Activated CD4-positive, alpha-beta T cell treated with anti-CD3 and anti-CD28 coated beads for 36 hours (primary cell): Measurements from ENCODE around the gene TDO2. TPM values are rescaled to one million over a fixed set of nuclear protein-coding genes. Genes with fewer than 3 reads are reported as not detected.

Experiments used
- ATAC-seq: fragments of 200-7000 bp; cut with Tn5 transposase; one replicate; pipeline ENCODE4 v1.10.0; 2021; ENCODE audit warnings: mild to moderate bottlenecking, moderate library complexity
- CTCF ChIA-PET: fragments of 350-600 bp; sonication (Branson Sonifier 250); formaldehyde crosslinking; loops from one replicate; lab custom pipeline; 2021; ENCODE audit warnings: antibody characterized with exemption; lab: Charles Lee
- POLR2A ChIA-PET: fragments of 350-600 bp; sonication (Branson Sonifier 250); formaldehyde crosslinking; loops from one replicate; lab custom pipeline; 2021; ENCODE audit warnings: antibody characterized with exemption, inconsistent platforms; lab: Charles Lee
- DNase-seq: peaks from one replicate; pipeline ENCODE4 v3.0.0-alpha.2; 2020
- H3K27ac Mint-ChIP-seq: one replicate; pipeline ENCODE4 v1.8.0; 2021; ENCODE audit warnings: mixed read lengths
- H3K27me3 Mint-ChIP-seq: one replicate; pipeline ENCODE4 v1.8.0; 2021; ENCODE audit warnings: mixed read lengths
- H3K36me3 Mint-ChIP-seq: one replicate; pipeline ENCODE4 v1.8.0; 2021; ENCODE audit warnings: low read depth, mixed read lengths
- H3K4me1 Mint-ChIP-seq: one replicate; pipeline ENCODE4 v1.8.0; 2021; ENCODE audit warnings: mixed read lengths
- H3K4me3 Mint-ChIP-seq: one replicate; pipeline ENCODE4 v1.8.0; 2021; ENCODE audit warnings: mild to moderate bottlenecking, moderate library complexity, mixed read lengths
- H3K9me3 Mint-ChIP-seq: one replicate; pipeline ENCODE4 v1.8.0; 2021; ENCODE audit warnings: low read depth, mixed read lengths
- intact Hi-C, 2 experiments: fragments of 100-400 bp; cut with DNase I in 1 of 2; cut with micrococcal nuclease in 1 of 2; formaldehyde crosslinking; loops; one replicate each; pipeline versions ENCODE4 v1.14.2 to v1.15.1; 2022 to 2024; cut with DNase I, micrococcal nuclease
- total RNA-seq, 2 experiments: library from RNA; stranded (reverse); gene quantifications; one replicate each; pipeline ENCODE4 v1.2.3, GENCODE V29; 2021

Gene TDO2
- total RNA-seq, 2 experiments from 2014 or later: not detected

DNA sequence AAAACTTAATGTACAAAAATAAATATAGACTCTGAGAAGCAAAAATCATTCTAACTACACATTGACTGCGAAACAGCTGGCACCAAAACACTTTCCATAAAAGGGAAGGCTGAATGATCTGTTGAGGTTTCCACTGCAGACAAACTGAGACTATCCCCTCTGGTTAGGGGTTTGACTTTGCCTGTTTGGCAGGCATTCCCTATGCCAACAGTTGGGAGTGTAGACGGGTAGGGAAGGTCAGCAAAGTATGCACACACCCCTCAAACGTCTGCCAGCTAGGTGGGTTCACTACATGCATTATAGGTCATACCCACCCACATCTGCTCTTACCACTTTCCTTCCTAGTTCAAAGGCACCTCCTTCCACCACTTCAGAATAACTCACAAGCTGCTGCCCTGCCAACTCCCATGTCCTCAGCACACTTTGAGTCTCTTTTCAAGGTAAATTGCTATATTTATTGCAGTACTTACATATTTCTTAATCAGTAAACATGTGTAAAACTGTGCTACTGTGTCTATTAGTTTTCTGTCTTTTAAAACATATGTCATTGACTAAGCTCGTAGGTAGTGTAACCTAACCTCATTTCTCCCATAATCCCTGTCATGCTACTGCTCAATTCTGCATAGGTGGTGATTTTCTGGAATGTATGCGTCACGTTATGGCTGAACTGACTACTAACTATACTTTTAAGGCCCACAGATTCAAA, 37.7 kb downstream of the TDO2 start:
- ATAC-seq (no peak), DNase-seq (no peak)
- Mint-ChIP-seq H3K27ac (no peak overlapping the region), H3K9me3 (no peaks in the 10 kb centered on the region), H3K36me3 (peaks cover 5% of the 10 kb centered on the region), H3K27me3 (no peaks in the 10 kb centered on the region), H3K4me3 (no peak overlapping the region), H3K4me1 (no peaks in the 10 kb centered on the region)
- CTCF ChIA-PET: interaction anchor here (0.9 kb wide), 1 partner anchor 11 kb away, joined by 3 read pairs; no protein-coding TSS in a partner anchor
- POLR2A ChIA-PET: no interaction called here
- intact Hi-C loops: no loop called here

DNA sequence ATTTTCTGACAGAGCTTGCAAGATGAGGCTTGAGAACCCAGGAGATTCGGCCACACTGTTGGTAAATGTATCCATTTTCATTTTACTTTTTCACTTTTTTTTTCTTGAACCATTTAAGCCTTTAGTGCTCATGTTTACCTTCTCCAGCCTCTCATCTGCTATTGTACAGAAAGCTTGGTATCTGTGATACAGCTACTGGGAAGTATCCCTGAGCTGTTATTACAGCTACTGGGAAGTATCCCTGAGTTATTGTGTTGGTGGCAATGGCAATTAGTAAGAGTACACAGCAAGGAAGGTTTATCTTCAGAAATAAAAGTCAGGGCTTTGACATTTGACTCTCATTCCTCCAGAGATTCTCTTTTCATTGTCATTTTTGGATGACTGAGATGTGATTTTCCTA, 38.3 kb downstream of the TDO2 start:
- Mint-ChIP-seq H3K4me3 (no peak overlapping the region), H3K9me3 (no peaks in the 10 kb centered on the region), H3K27ac (no peak overlapping the region), H3K36me3 (peaks cover 5% of the 10 kb centered on the region), H3K27me3 (no peaks in the 10 kb centered on the region), H3K4me1 (no peaks in the 10 kb centered on the region)
- POLR2A ChIA-PET: no interaction called here
- CTCF ChIA-PET: interaction anchor here (0.9 kb wide), 1 partner anchor 10 kb away, joined by 3 read pairs; no protein-coding TSS in a partner anchor
- DNase-seq (no peak), ATAC-seq (no peak)
- intact Hi-C loops: no loop called here

DNA sequence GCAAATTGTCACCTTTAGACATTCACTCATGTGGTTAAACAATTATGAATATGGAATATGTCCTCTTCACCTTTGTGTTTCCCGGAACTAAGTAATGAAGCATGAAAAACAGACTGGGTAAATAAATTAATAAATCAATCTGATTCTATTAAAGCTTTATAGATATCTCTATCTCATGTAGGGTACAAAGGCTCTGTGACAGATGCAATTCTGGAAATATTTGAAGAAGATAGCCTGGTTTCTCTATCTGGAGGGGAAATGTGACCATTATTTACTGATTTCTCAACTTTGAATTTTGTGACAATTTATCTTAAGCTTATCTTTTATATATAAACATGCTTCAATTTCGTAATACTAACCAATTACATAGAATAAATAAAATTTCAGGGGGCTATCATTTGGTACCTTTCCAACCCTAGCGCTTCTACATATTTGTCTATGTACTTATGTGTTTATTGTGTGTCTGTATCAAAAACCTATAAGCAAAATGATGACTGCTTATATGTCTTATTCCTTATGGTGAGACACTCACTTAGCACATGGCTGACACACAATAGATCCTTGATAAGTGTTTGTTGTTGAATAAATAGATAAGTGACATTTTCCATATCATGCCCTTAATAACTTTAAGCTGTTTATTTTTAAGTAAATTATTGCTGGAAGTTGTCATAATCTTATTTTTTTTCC, 40.3 kb downstream of the TDO2 start:
- H3K4me1 Mint-ChIP-seq: no peaks in the 10 kb centered on the region
- POLR2A ChIA-PET: no interaction called here
- DNase-seq: no peak
- no peak for ATAC-seq
- H3K9me3 Mint-ChIP-seq: no peaks in the 10 kb centered on the region
- CTCF ChIA-PET: interaction anchor here (1.3 to 2.6 kb wide), 2 partner anchors 9 to 10 kb away, joined by 7 to 13 read pairs; partner anchors contain the start of gene CTSO
- H3K27me3 Mint-ChIP-seq: no peaks in the 10 kb centered on the region
- intact Hi-C loops: no loop called here
- no peak overlapping the region for H3K4me3 Mint-ChIP-seq
- no peak overlapping the region for H3K27ac Mint-ChIP-seq
- no peaks in the 10 kb centered on the region for H3K36me3 Mint-ChIP-seq

DNA sequence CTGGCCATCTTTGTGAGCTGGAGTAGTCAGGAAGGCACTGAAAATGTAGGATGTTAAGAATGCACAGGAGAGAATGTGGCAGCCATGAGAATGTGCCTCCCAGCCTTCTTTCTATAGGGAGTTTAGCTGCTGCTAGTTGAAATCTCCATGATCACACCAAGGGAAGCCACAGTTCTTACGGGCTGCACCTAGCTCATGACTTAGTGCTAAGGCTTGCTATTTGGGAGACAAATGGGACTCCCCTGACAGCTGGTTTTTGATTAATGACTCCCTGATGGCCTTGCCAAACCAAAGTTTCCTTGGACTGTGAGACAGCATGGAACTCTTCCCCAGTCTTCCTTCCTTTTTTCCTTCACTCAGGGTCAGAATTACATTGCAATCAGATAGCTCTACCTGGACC, 41.0 kb downstream of the TDO2 start:
- no peaks in the 10 kb centered on the region for H3K36me3 Mint-ChIP-seq
- H3K27ac Mint-ChIP-seq: no peak overlapping the region
- intact Hi-C loops: no loop called here
- H3K4me1 Mint-ChIP-seq: no peaks in the 10 kb centered on the region
- no peaks in the 10 kb centered on the region for H3K9me3 Mint-ChIP-seq
- CTCF ChIA-PET: interaction anchor here (1.3 to 2.6 kb wide), 2 partner anchors 8 to 9 kb away, joined by 7 to 13 read pairs; partner anchors contain the start of gene CTSO
- H3K27me3 Mint-ChIP-seq: no peaks in the 10 kb centered on the region
- no peak overlapping the region for H3K4me3 Mint-ChIP-seq
- DNase-seq (no peak), ATAC-seq (no peak)
- POLR2A ChIA-PET: no interaction called here

DNA sequence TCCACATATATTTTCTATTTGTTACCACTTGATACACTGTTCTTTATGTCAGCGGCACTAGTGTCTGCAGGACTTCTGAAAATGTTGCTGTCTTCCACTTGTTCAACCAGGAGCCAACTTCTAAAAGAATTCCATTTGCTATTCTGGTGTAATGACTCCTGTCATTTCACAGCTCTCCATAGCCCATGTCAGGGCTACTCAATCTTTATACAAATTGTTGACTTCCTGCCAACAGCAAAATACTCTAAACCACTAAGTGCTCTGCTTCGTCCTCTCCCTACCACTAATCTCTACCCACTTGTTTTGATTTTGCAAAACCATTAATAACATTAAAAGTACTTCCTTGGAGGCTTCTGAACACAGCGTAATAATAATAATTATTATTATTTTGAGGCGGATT, 43.0 kb downstream of the TDO2 start:
- ChIA-PET POLR2A (no interaction called here), CTCF (interaction anchor here (0.6 kb wide), 1 partner anchor 439 kb away, joined by 3 read pairs; no protein-coding TSS in a partner anchor)
- no peak overlapping the region for H3K27ac Mint-ChIP-seq
- intact Hi-C loops: no loop called here
- H3K4me3 Mint-ChIP-seq: no peak overlapping the region
- no peaks in the 10 kb centered on the region for H3K9me3 Mint-ChIP-seq
- H3K36me3 Mint-ChIP-seq: no peaks in the 10 kb centered on the region
- H3K4me1 Mint-ChIP-seq: no peaks in the 10 kb centered on the region
- no peak for DNase-seq
- no peaks in the 10 kb centered on the region for H3K27me3 Mint-ChIP-seq
- no peak for ATAC-seq

DNA sequence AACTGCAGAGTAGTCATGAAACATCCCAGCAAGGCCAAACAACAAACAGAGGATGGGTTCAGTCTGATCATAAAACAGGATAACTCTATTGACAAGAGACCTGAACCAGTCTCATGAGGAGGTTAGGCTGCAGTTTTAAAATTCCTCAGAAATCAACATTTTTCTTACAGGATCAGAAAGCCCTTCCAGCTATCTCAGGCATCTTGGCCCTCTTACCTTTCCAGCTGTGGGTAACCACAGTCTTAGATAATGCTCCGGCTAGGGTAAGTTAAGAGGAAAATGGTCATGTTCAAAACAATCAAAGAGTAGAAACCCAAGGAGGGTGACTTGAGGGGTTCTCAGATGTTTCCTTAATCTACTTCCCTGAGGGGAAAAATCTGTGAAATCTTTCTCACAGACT, 45.0 kb downstream of the TDO2 start:
- H3K27me3 Mint-ChIP-seq: no peaks in the 10 kb centered on the region
- no peak overlapping the region for H3K27ac Mint-ChIP-seq
- H3K4me3 Mint-ChIP-seq: no peak overlapping the region
- no peaks in the 10 kb centered on the region for H3K36me3 Mint-ChIP-seq
- ATAC-seq (no peak), DNase-seq (no peak)
- no peaks in the 10 kb centered on the region for H3K9me3 Mint-ChIP-seq
- POLR2A ChIA-PET: no interaction called here
- intact Hi-C loops: no loop called here
- H3K4me1 Mint-ChIP-seq: peaks cover 4% of the 10 kb centered on the region
- CTCF ChIA-PET: no interaction called here

DNA sequence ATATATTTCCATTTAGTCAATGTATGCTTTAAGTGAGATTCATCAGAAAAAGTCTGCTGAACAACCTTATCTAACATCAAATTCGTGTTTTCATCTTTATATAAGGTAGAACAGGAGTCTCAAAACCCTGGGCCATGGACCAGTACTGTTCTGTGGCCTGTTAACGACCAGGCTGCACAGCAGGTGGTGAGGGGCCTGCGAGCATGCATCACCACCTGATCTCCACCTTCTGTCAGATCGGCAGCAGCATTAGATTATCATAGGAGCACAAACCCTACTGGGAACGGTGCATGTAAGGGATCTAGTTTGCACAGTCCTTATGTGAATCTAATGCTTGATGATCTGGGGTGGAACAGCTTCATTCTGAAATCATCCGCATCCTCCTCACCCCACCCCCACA, 47.0 kb downstream of the TDO2 start:
- ChIA-PET POLR2A (no interaction called here), CTCF (interaction anchor here (1.2 to 4.2 kb wide), 2 partner anchors 140 to 1143 kb away, joined by 3 to 30 read pairs; no protein-coding TSS in a partner anchor)
- Mint-ChIP-seq H3K27ac (no peak overlapping the region), H3K4me3 (no peak overlapping the region), H3K9me3 (no peaks in the 10 kb centered on the region), H3K27me3 (no peaks in the 10 kb centered on the region), H3K36me3 (no peaks in the 10 kb centered on the region), H3K4me1 (peaks cover 11% of the 10 kb centered on the region)
- ATAC-seq (no peak), DNase-seq (no peak)
- intact Hi-C loops: loop anchor here (5.0 to 10.0 kb wide), 3 partner anchors 1094 to 1398 kb away; partner anchors contain the start of gene PLRG1 (in 1 of the 2)

DNA sequence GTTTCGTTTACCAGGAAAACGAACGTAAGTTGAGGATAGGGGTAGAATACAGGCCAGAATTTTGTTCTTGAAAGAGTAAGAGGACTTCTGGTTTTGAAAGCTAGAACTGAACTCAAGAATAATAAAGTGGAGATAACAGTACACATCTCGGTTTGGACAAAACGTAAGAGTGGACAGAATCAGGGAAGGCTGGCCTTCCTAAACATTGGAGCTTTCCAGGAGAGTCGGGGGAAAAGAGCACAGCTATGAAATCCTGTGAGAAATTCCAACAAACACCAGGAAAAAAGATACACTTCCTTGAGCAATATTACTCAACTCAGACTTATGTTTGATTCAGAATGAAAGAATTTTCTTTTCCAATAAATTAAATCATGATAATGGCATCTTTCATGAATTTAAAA, 49.0 kb downstream of the TDO2 start:
- ATAC-seq: no peak
- ChIA-PET POLR2A (no interaction called here), CTCF (interaction anchor here (0.7 to 4.2 kb wide), 6 partner anchors 9 to 194 kb away, joined by 3 to 30 read pairs (median 3); partner anchors contain the start of gene GUCY1B1)
- Mint-ChIP-seq H3K4me3 (peak overlapping the region; percentile 17), H3K4me1 (peaks cover 11% of the 10 kb centered on the region), H3K27me3 (peaks cover 2% of the 10 kb centered on the region), H3K9me3 (no peaks in the 10 kb centered on the region), H3K36me3 (peaks cover 2% of the 10 kb centered on the region), H3K27ac (no peak overlapping the region)
- intact Hi-C loops: loop anchor here (2.0 to 10.0 kb wide), 6 partner anchors 424 to 1400 kb away; partner anchors contain the start of gene PLRG1 (in 1 of the 2)
- no peak for DNase-seq

DNA sequence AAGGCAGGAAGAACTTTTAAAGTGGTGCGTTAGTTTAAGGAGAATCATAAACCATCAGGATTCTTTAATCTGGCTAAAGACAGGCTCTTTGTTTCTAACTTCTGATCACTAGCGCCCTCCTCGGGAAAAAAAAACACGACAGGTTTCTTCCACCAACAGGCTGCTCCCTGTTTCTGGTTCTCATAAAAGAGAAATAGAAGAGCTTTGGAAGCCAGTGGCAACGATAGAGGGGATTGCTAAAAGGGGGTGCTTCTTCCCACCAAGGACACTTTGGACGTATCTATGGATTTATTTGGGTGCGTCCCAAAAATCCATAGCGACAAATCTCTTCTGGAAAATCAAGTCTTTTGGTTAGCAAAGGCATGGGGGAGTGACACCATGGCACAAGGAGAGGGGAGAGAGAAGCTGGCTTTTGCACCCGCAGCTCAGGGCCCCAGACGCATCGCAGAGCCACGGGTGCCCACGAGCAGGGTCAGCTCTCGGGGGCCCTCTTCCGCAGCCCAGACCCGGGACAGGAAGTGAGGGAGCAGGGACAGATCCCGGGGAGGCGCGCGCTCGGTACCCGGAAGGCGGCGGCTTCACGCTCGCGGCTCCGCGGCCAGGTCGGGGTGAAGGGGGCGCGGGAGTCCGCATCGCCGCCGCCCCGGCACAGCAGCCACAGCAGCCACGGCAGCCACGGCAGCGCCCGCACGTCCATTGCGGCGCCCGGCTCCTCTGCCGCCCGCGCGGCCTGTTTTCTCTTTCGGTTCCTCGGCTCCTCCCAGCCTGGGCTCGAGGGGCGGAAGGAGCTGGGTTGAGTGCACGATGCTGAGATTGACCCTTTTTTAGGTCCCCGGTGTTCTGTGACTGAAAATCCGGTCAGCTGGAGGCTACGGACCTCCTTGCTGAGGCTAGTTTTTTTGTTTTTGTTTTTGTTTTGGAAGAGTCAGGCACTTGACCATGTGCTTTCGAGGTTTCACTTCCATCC, 49.9 kb downstream of the TDO2 start, which contains the start of gene CTSO:
Gene CTSO, minus strand, starts transcription at position 716 of the 967 bp plus-strand sequence. Its CDS starts 19 bp downstream, at position 697.
- Mint-ChIP-seq H3K4me3 (peak within 1 kb of the TSS; percentile 92), H3K36me3 (peaks cover 2% of the 10 kb centered on the region), H3K27me3 (peaks cover 4% of the 10 kb centered on the region), H3K4me1 (peaks cover 11% of the 10 kb centered on the region), H3K27ac (peak within 1 kb of the TSS; percentile 99), H3K9me3 (no peaks in the 10 kb centered on the region)
- DNase-seq (peak; percentile 82), ATAC-seq (peak; percentile 93)
- ChIA-PET CTCF (interaction anchor here (0.6 to 4.2 kb wide), 12 partner anchors 8 to 286 kb away, joined by 3 to 30 read pairs (median 4); partner anchors contain the start of gene GUCY1B1), POLR2A (interaction anchor here (0.5 to 0.8 kb wide), 3 partner anchors 304 to 480 kb away, joined by 3 to 4 read pairs (median 3); no protein-coding TSS in a partner anchor)
- intact Hi-C loops: loop anchor here (1.0 to 10.0 kb wide), 9 partner anchors 143 to 1401 kb away; partner anchors contain the start of genes MAP9 (in 1 of the 2) and PLRG1 (in 1 of the 2)

DNA sequence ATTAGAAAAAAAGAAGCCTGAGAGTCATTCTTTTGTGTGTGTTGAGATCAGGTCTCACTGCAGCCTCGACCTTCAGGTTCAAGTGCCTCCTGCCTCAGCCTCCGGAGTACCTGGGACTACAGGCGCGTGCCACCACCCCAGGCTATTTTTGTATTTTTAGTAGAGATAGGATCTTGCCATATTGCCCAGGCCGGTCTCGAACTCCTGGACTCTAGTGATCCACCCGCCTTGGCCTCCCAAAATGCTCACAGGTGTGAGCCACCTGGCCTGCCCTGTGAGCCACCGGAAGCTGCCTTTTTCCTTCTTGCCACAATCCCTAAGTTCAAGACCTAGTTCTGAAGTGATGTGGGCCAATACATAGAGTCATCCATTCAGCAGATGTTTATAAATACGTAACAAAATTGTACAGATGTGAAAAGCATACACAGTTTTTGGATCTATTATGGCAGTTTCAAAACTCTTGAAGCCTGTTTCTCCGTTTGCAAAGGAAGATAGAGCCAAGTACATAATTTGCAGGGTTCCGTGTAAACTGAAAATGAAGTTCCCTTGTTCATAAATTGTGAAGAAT, 50.7 kb downstream of the TDO2 start:
- DNase-seq (peak; percentile 16), ATAC-seq (no peak)
- POLR2A ChIA-PET: interaction anchor here (0.5 to 0.8 kb wide), 3 partner anchors 304 to 481 kb away, joined by 3 to 4 read pairs (median 3); no protein-coding TSS in a partner anchor
- CTCF ChIA-PET: interaction anchor here (0.7 to 4.2 kb wide), 7 partner anchors 10 to 287 kb away, joined by 3 to 30 read pairs (median 4); no protein-coding TSS in a partner anchor
- H3K36me3 Mint-ChIP-seq: peaks cover 2% of the 10 kb centered on the region
- peaks cover 11% of the 10 kb centered on the region for H3K4me1 Mint-ChIP-seq
- intact Hi-C loops: loop anchor here (5.0 to 10.0 kb wide), 3 partner anchors 1091 to 1402 kb away; partner anchors contain the start of gene PLRG1 (in 1 of the 2)
- H3K9me3 Mint-ChIP-seq: no peaks in the 10 kb centered on the region
- H3K27me3 Mint-ChIP-seq: peaks cover 8% of the 10 kb centered on the region
- H3K4me3 Mint-ChIP-seq: peak overlapping the region; percentile 92
- H3K27ac Mint-ChIP-seq: peak overlapping the region; percentile 89
